H9 (cell line): ENCODE measurements around the gene FRRS1. TPM values are rescaled to one million over a fixed set of nuclear protein-coding genes. Genes with fewer than 3 reads are reported as not detected.

ENCODE experiments used
- DNase-seq: peaks from one replicate; pipeline ENCODE4 v3.0.0-alpha.2; 2017
- H2AFZ ChIP-seq: one replicate; pipeline ENCODE4 v1.6.1; 2013; ENCODE audit warnings: mild to moderate bottlenecking, low read length, control low read depth, moderate library complexity
- H2AK5ac ChIP-seq: 2 replicates; pipeline ENCODE4 v1.6.1; 2013; ENCODE audit warnings: low read length, control low read depth, mixed read lengths; ENCODE audit not compliant: insufficient read length
- H2BK120ac ChIP-seq: one replicate; pipeline ENCODE4 v1.6.1; 2013; ENCODE audit warnings: low read depth, mild to moderate bottlenecking, low read length, control low read depth, inconsistent platforms; ENCODE audit not compliant: poor library complexity, severe bottlenecking
- H2BK12ac ChIP-seq: 2 replicates; pipeline ENCODE4 v1.6.1; 2013; ENCODE audit warnings: low read length, control low read depth, mixed read lengths, low read depth; ENCODE audit not compliant: insufficient read length
- H2BK15ac ChIP-seq: 2 replicates; pipeline ENCODE4 v1.6.1; 2013; ENCODE audit warnings: low read depth, low read length, control low read depth
- H2BK20ac ChIP-seq: one replicate; pipeline ENCODE4 v1.6.1; 2013; ENCODE audit warnings: low read depth, mild to moderate bottlenecking, low read length, control low read depth, inconsistent platforms; ENCODE audit not compliant: poor library complexity, severe bottlenecking
- H2BK5ac ChIP-seq: 2 replicates; pipeline ENCODE4 v1.6.1; 2013; ENCODE audit warnings: low read length, control low read depth, mixed read lengths; ENCODE audit not compliant: insufficient read length
- H3K14ac ChIP-seq: 2 replicates; pipeline ENCODE4 v1.6.1; 2013; ENCODE audit warnings: low read length, control low read depth; ENCODE audit not compliant: insufficient read depth
- H3K18ac ChIP-seq: 2 replicates; pipeline ENCODE4 v1.6.1; 2013; ENCODE audit warnings: low read depth, mild to moderate bottlenecking, mixed read lengths, low read length, control low read depth; ENCODE audit not compliant: insufficient read length
- H3K23ac ChIP-seq: 2 replicates; pipeline ENCODE4 v1.6.1; 2013; ENCODE audit warnings: low read length, control low read depth, mixed read lengths, low read depth; ENCODE audit not compliant: insufficient read length
- H3K23me2 ChIP-seq: 2 replicates; pipeline ENCODE4 v1.6.1; 2013; ENCODE audit warnings: low read depth, mild to moderate bottlenecking, mixed read lengths, low read length, control low read depth; ENCODE audit not compliant: insufficient read length, poor library complexity, severe bottlenecking
- H3K27ac ChIP-seq: 2 replicates; pipeline ENCODE4 v1.5.1; 2013; ENCODE audit warnings: low read length, control low read depth, mixed read lengths, low read depth; ENCODE audit not compliant: insufficient read length
- H3K27me3 ChIP-seq: 2 replicates; pipeline ENCODE4 v1.6.1; 2013; ENCODE audit warnings: low read length, control low read depth, inconsistent platforms; ENCODE audit not compliant: insufficient read depth
- H3K4ac ChIP-seq: 2 replicates; pipeline ENCODE4 v1.6.1; 2013; ENCODE audit warnings: low read depth, mild to moderate bottlenecking, control low read depth, inconsistent platforms, low read length, moderate library complexity
- H3K4me1 ChIP-seq: 2 replicates; pipeline ENCODE4 v1.6.1; 2013; ENCODE audit warnings: low read length, control low read depth, inconsistent platforms; ENCODE audit not compliant: insufficient read depth
- H3K4me2 ChIP-seq: 2 replicates; pipeline ENCODE4 v1.6.1; 2013; ENCODE audit warnings: low read length, control low read depth, mixed read lengths; ENCODE audit not compliant: insufficient read length, insufficient read depth
- H3K56ac ChIP-seq: 2 replicates; pipeline ENCODE4 v1.6.1; 2013; ENCODE audit warnings: low read depth, mild to moderate bottlenecking, mixed read lengths, low read length, control low read depth; ENCODE audit not compliant: insufficient read length
- H3K79me1 ChIP-seq: 2 replicates; pipeline ENCODE4 v1.6.1; 2013; ENCODE audit warnings: low read depth, mild to moderate bottlenecking, moderate library complexity, low read length, control low read depth, inconsistent platforms; ENCODE audit not compliant: insufficient read depth, poor library complexity, severe bottlenecking
- H3K79me2 ChIP-seq: 2 replicates; pipeline ENCODE4 v1.6.1; 2013; ENCODE audit warnings: low read length, control low read depth, inconsistent platforms; ENCODE audit not compliant: insufficient read depth
- H3K9ac ChIP-seq: 2 replicates; pipeline ENCODE4 v1.6.1; 2013; ENCODE audit warnings: low read length, control low read depth, mixed read lengths; ENCODE audit not compliant: insufficient read length; ENCODE audit errors: extremely low read depth
- H3K9me3 ChIP-seq: one replicate; pipeline ENCODE4 v1.6.1; 2013; ENCODE audit warnings: low read depth, low read length, inconsistent platforms; ENCODE audit not compliant: control insufficient read depth
- H3T11ph ChIP-seq: one replicate; pipeline ENCODE4 v1.6.1; 2013; ENCODE audit warnings: mild to moderate bottlenecking, low read length, control low read depth, inconsistent platforms
- H4K20me1 ChIP-seq: one replicate; pipeline ENCODE4 v1.6.1; 2013; ENCODE audit not compliant: control insufficient read depth, insufficient read length, insufficient read depth
- H4K5ac ChIP-seq: 2 replicates; pipeline ENCODE4 v1.6.1; 2013; ENCODE audit warnings: low read depth, mild to moderate bottlenecking, mixed read lengths, low read length, control low read depth; ENCODE audit not compliant: insufficient read length
- H4K8ac ChIP-seq: replicated peaks from 2 replicates; pipeline ENCODE4 v1.6.1; 2013; ENCODE audit warnings: low read length, control low read depth, mixed read lengths, low read depth; ENCODE audit not compliant: insufficient read length
- H4K91ac ChIP-seq: 2 replicates; pipeline ENCODE4 v1.6.1; 2013; ENCODE audit warnings: low read depth, mild to moderate bottlenecking, moderate library complexity, mixed read lengths, low read length, control low read depth; ENCODE audit not compliant: insufficient read length
- H3K27ac Mint-ChIP-seq, 3 experiments: 2 replicates in 2 of 3; 3 replicates in 1 of 3; pipeline ENCODE4 v1.8.0; 2020 to 2021; ENCODE audit warnings: mixed read lengths in 3 of 3, mild to moderate bottlenecking in 1 of 3, moderate library complexity in 1 of 3
- H3K27me3 Mint-ChIP-seq: 2 replicates; pipeline ENCODE4 v1.8.0; 2021; ENCODE audit warnings: low read depth, mild to moderate bottlenecking, moderate library complexity, mixed read lengths
- H3K36me3 Mint-ChIP-seq, 3 experiments: 2 replicates in 2 of 3; 3 replicates in 1 of 3; pipeline ENCODE4 v1.8.0; 2020 to 2021; ENCODE audit warnings: low read depth in 3 of 3, mixed read lengths in 3 of 3; ENCODE audit not compliant: insufficient read depth in 1 of 3
- H3K4me1 Mint-ChIP-seq, 2 experiments: 2 replicates each; pipeline ENCODE4 v1.8.0; 2020; ENCODE audit warnings: mixed read lengths in 2 of 2
- H3K4me3 Mint-ChIP-seq, 2 experiments: 2 replicates in 1 of 2; 3 replicates in 1 of 2; pipeline ENCODE4 v1.8.0; 2020 to 2021; ENCODE audit warnings: mild to moderate bottlenecking in 2 of 2, mixed read lengths in 2 of 2, moderate library complexity in 1 of 2
- H3K9me3 Mint-ChIP-seq, 2 experiments: 2 replicates in 1 of 2; 3 replicates in 1 of 2; pipeline ENCODE4 v1.8.0; 2020; ENCODE audit warnings: mild to moderate bottlenecking in 2 of 2, mixed read lengths in 2 of 2, moderate library complexity in 1 of 2
- CTCF ChIP-seq: fragments of 200-600 bp; sonication (generic); conservative IDR thresholded peaks from 3 replicates; pipeline ENCODE4 v1.8.0; 2021; ENCODE audit warnings: antibody characterized with exemption, mild to moderate bottlenecking
- WGBS: extraction: QIAGEN DNeasy Blood & Tissue Kit; methylation state at CpG from one replicate; pipeline ENCODE4 v1.1.7; 2013; ENCODE audit warnings: missing lambda C conversion rate, low lambda C conversion rate, mixed read lengths; ENCODE audit not compliant: insufficient read length; ENCODE audit errors: extremely low coverage; 5-methylcytosine and 5-hydroxymethylcytosine counted together
- total RNA-seq: library from RNA; stranded (reverse); gene quantifications from 2 replicates; pipeline ENCODE4 v1.2.1, GENCODE V29; 2021

Gene FRRS1
- total RNA-seq, 1 experiment from 2014 or later: 5.6 TPM

DNA sequence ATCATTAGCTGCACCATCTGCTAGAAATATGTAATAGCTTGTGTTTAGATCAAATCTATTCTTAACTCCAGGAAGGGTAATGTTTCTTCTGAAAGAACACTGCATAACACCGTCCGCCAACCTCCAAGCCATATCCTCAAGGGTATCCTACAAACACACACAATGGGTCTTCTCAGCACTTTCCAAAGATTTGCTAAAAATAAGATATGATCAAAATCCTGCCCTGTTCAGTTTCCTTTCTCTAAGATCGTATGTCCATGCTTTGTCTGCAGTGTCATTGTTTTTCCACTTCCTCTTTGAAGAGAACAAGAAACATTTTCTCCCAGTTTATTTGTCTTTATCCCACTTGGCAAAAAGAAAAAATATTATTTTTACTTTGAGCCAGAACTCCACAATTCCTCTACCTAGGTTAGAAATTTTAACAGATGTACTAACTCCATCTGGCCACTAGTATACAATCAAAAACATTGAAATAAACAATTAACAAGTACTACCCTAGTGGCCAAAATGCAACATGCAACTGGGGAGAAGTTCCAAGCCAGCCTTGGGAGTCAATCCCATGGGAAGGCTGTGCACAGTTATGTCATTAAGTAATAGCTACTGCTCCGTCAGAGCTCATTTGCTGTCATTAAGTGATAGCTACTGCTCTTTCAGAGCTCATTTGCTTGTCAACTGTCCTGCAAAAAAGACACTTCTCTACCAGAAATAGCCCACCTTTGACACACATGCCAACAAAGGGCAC lies 37.8 kb downstream of the FRRS1 start:
- Histone ChIP-seq H2AFZ (no peak overlapping the region), H3K56ac (no peak overlapping the region), H4K20me1 (no peaks in the 10 kb centered on the region), H3K79me2 (no peaks in the 10 kb centered on the region), H4K5ac (no peak overlapping the region), H3K4me2 (no peak overlapping the region), H3K79me1 (no peaks in the 10 kb centered on the region), H3K27ac (no peak overlapping the region), H4K91ac (no peak overlapping the region), H2BK12ac (no peak overlapping the region), H3K9ac (no peak overlapping the region), H3K23ac (no peak overlapping the region), H3K18ac (no peak overlapping the region), H3K14ac (no peak overlapping the region), H2BK120ac (no peak overlapping the region), H2BK20ac (no peak overlapping the region), H3K27me3 (no peaks in the 10 kb centered on the region; the same call in 1 of the 2 replicates), H3K4ac (no peak overlapping the region), H3K9me3 (no peaks in the 10 kb centered on the region), H2AK5ac (no peak overlapping the region), H3K23me2 (no peaks in the 10 kb centered on the region), H2BK5ac (no peak overlapping the region), H3T11ph (no peak overlapping the region), H4K8ac (no peak overlapping the region), H3K4me1 (peaks cover 2% of the 10 kb centered on the region; the same call in 1 of the 2 replicates), H2BK15ac (no peak overlapping the region)
- no peaks in the 10 kb centered on the region for H3K27me3 Mint-ChIP-seq
- H3K27ac Mint-ChIP-seq: peak overlapping the region in 1 of 3 experiments; percentile 50; a peak in 1 of 7 replicates
- no CpG with 5 or more reads among the region's 4 CpGs for WGBS
- H3K4me1 Mint-ChIP-seq: peaks cover 21 to 24% of the 10 kb centered on the region in 2 experiments
- peak; percentile 80 for TF ChIP-seq CTCF
- no peaks in the 10 kb centered on the region for H3K36me3 Mint-ChIP-seq
- DNase-seq: peak; percentile 39
- no peaks in the 10 kb centered on the region for H3K9me3 Mint-ChIP-seq
- no peak overlapping the region for H3K4me3 Mint-ChIP-seq
